HG03439 (cell line): ENCODE measurements around the gene AEBP2.
"Not testable (repeated sequence)": the region's sequence is repeated elsewhere in the genome, so short reads cannot be mapped to it uniquely, and the experiment has no call there.

Source experiments
- ATAC-seq: cut with Tn5 transposase; IDR thresholded peaks from one replicate; pipeline ENCODE4 v1.9.1; 2021; ENCODE audit warnings: mild to moderate bottlenecking, moderate library complexity; ENCODE audit not compliant: unreplicated experiment

Gene AEBP2

GRCh38 chr12:19451196-19451595 is 11.9 kb downstream of the AEBP2 start:
- no peak for ATAC-seq

GRCh38 chr12:19453961-19454360 is 14.7 kb downstream of the AEBP2 start:
- ATAC-seq = no peak

GRCh38 chr12:19454837-19455236 is 15.5 kb downstream of the AEBP2 start:
- no peak for ATAC-seq

GRCh38 chr12:19456176-19456575 is 16.9 kb downstream of the AEBP2 start:
- no peak for ATAC-seq

- ATAC-seq = no peak
Observed at GRCh38 chr12:19457561-19457960, 18.3 kb downstream of the AEBP2 start.

- ATAC-seq = no peak
Observed at GRCh38 chr12:19458733-19459132, 19.4 kb downstream of the AEBP2 start.

GRCh38 chr12:19461999-19462398 is 22.7 kb downstream of the AEBP2 start:
- no peak for ATAC-seq

- no peak for ATAC-seq
Observed at GRCh38 chr12:19462406-19462805, 23.1 kb downstream of the AEBP2 start.

- ATAC-seq = no peak
Observed at GRCh38 chr12:19464192-19464580, 24.9 kb downstream of the AEBP2 start.

GRCh38 chr12:19465711-19466110 is 26.4 kb downstream of the AEBP2 start:
- no peak for ATAC-seq

GRCh38 chr12:19474147-19474546 is 34.9 kb downstream of the AEBP2 start:
- no peak for ATAC-seq

- not testable (repeated sequence) for ATAC-seq
Observed at GRCh38 chr12:19475884-19476505, 36.7 kb downstream of the AEBP2 start.

- ATAC-seq = no peak
Observed at GRCh38 chr12:19477071-19477470, 37.8 kb downstream of the AEBP2 start.

GRCh38 chr12:19480459-19480858 is 41.2 kb downstream of the AEBP2 start:
- no peak for ATAC-seq

GRCh38 chr12:19482036-19482435 is 42.7 kb downstream of the AEBP2 start:
- ATAC-seq = no peak

- ATAC-seq = peak; percentile 84
Observed at GRCh38 chr12:19482551-19483109, 43.3 kb downstream of the AEBP2 start.

- no peak for ATAC-seq
Observed at GRCh38 chr12:19483727-19484126, 44.4 kb downstream of the AEBP2 start.

GRCh38 chr12:19484738-19485137 is 45.4 kb downstream of the AEBP2 start:
- no peak for ATAC-seq

- no peak for ATAC-seq
Observed at GRCh38 chr12:19485240-19485639, 45.9 kb downstream of the AEBP2 start.

- no peak for ATAC-seq
Observed at GRCh38 chr12:19489168-19489567, 49.9 kb downstream of the AEBP2 start.

- ATAC-seq = no peak
Observed at GRCh38 chr12:19490908-19491307, 51.6 kb downstream of the AEBP2 start.

GRCh38 chr12:19491863-19492262 is 52.6 kb downstream of the AEBP2 start:
- no peak for ATAC-seq
